GM12878 (cell line): ENCODE data around the gene MAD1L1. TPM values are rescaled to one million over a fixed set of nuclear protein-coding genes. Genes with fewer than 3 reads are reported as not detected.
A peak's percentile ranks its signal among the peaks of the same experiment; 100 is the strongest.

Experiments
- ATAC-seq: fragments of 200-7000 bp; cut with Tn5 transposase; 3 replicates; pipeline ENCODE4 v1.9.1; 2020; ENCODE audit warnings: mild to moderate bottlenecking, moderate library complexity
- BruUV-seq: library from RNA; stranded (reverse); fragments of 400-500 nt; replicated peaks from 2 replicates; lab custom pipeline; 2021; lab: Mats Ljungman, UMichigan
- CTCF ChIA-PET: fragments of 300-600 bp; sonication (Branson Sonifier 250); formaldehyde crosslinking; extraction: SDS; loops from one replicate; lab custom pipeline; 2021; ENCODE audit warnings: inconsistent platforms; lab: Yijun Ruan, JAX
- POLR2A ChIA-PET: fragments of 350-600 bp; formaldehyde crosslinking; extraction: SDS; loops from one replicate; lab custom pipeline; 2021; ENCODE audit warnings: inconsistent platforms; lab: Charles Lee
- RAD21 ChIA-PET: fragments of 300-600 bp; sonication (Branson Sonifier 250); formaldehyde crosslinking; loops from one replicate; lab custom pipeline; 2023; ENCODE audit warnings: antibody characterized with exemption; ENCODE audit not compliant: unreplicated experiment; lab: Charles Lee
- SMC1A ChIA-PET: fragments of 300-600 bp; sonication (Branson Sonifier 250); formaldehyde crosslinking; loops from one replicate; lab custom pipeline; 2023; ENCODE audit not compliant: unreplicated experiment, uncharacterized antibody; lab: Charles Lee
- DNase-seq: peaks from one replicate; pipeline ENCODE4 v3.0.0-alpha.2; 2011; ENCODE audit warnings: low read depth, low spot score
- FAIRE-seq: peaks from 3 replicates; lab custom pipeline; 2011; peaks lifted over from hg19 to GRCh38; lab: Jason Lieb, UNC
- H2AFZ ChIP-seq: 2 replicates; pipeline ENCODE4 v1.6.0; 2011; ENCODE audit warnings: low read depth, low read length, control low read depth; ENCODE audit not compliant: control insufficient read depth
- H3K27ac ChIP-seq: 2 replicates; pipeline ENCODE4 v1.5.1; 2011; ENCODE audit warnings: control low read depth; ENCODE audit not compliant: control insufficient read depth, insufficient read depth
- H3K27me3 ChIP-seq, 2 experiments: replicated peaks in 1 of 2; 2 replicates each; pipeline versions ENCODE4 v1.6.0 to v1.6.1; 2011; ENCODE audit warnings: low read length in 1 of 2; ENCODE audit not compliant: control insufficient read depth in 2 of 2, insufficient read depth in 2 of 2
- H3K36me3 ChIP-seq, 2 experiments: 2 replicates each; pipeline ENCODE4 v1.5.1; 2011; ENCODE audit warnings: low read length in 1 of 2; ENCODE audit not compliant: control insufficient read depth in 2 of 2, insufficient read depth in 2 of 2
- H3K4me1 ChIP-seq: 2 replicates; pipeline ENCODE4 v1.6.1; 2011; ENCODE audit warnings: mild to moderate bottlenecking, low read length, moderate library complexity, mixed read lengths; ENCODE audit not compliant: control insufficient read depth, insufficient read depth
- H3K4me2 ChIP-seq: 2 replicates; pipeline ENCODE4 v1.6.0; 2011; ENCODE audit warnings: control low read depth; ENCODE audit not compliant: control insufficient read depth, insufficient read depth
- H3K4me3 ChIP-seq: fragments of 200-600 bp; sonication (generic); 2 replicates; pipeline ENCODE4 v1.5.1; 2016
- H3K79me2 ChIP-seq: 2 replicates; pipeline ENCODE4 v1.6.0; 2011; ENCODE audit warnings: low read length; ENCODE audit not compliant: control insufficient read depth, insufficient read depth
- H3K9ac ChIP-seq: 2 replicates; pipeline ENCODE4 v1.8.0; 2011; ENCODE audit warnings: low read length, control low read depth, mixed read lengths; ENCODE audit not compliant: control insufficient read depth, insufficient read depth
- H3K9me3 ChIP-seq: replicated peaks from 3 replicates; pipeline ENCODE4 v1.5.1; 2011; ENCODE audit warnings: mild to moderate bottlenecking, low read length; ENCODE audit not compliant: control insufficient read depth, insufficient read depth
- H4K20me1 ChIP-seq: 2 replicates; pipeline ENCODE4 v1.6.0; 2011; ENCODE audit not compliant: control insufficient read depth, insufficient read depth
- HSF1 ChIP-seq: fragments of 150-350 bp; IDR thresholded peaks from 2 replicates; pipeline ENCODE4 v1.6.1; 2014; ENCODE audit warnings: mild to moderate bottlenecking, low read depth, low read length
- IRF5 ChIP-seq: fragments of 450-650 bp; IDR thresholded peaks from 2 replicates; pipeline ENCODE4 v1.6.1; 2017; ENCODE audit warnings: borderline replicate concordance
- MYC ChIP-seq: IDR thresholded peaks from 2 replicates; pipeline ENCODE4 v1.6.1; 2011; ENCODE audit warnings: mild to moderate bottlenecking, low read length, moderate library complexity, inconsistent platforms; ENCODE audit not compliant: insufficient read depth, insufficient replicate concordance, insufficient read length, severe bottlenecking
- PML ChIP-seq: IDR thresholded peaks from 2 replicates; pipeline ENCODE4 v1.6.1; 2012; ENCODE audit warnings: low read length, inconsistent platforms
- SPI1 ChIP-seq: IDR thresholded peaks from 2 replicates; pipeline ENCODE4 v1.6.1; 2011; ENCODE audit warnings: low read depth, mild to moderate bottlenecking, low read length, moderate library complexity, borderline replicate concordance; ENCODE audit not compliant: insufficient read depth
- SRF ChIP-seq, 2 experiments: IDR thresholded peaks; 2 replicates each; pipeline ENCODE4 v1.6.1; 2011; ENCODE audit warnings: low read depth in 2 of 2, low read length in 2 of 2, mild to moderate bottlenecking in 1 of 2, moderate library complexity in 1 of 2
- WGBS: methylation state at CpG from one replicate; pipeline ENCODE4 v1.1.6; 2016; ENCODE audit warnings: low lambda C conversion rate; ENCODE audit not compliant: insufficient replicate concordance, insufficient coverage; ENCODE audit errors: missing lambda C conversion rate; 5-methylcytosine and 5-hydroxymethylcytosine counted together
- in situ Hi-C: fragments of 300-500 bp; cut with MboI; formaldehyde crosslinking; loops from 9 replicates; pipeline ENCODE4 v1.14.3; 2018; ENCODE audit warnings: mixed read lengths
- intact Hi-C: fragments of 100-400 bp; cut with micrococcal nuclease; formaldehyde crosslinking; loops from one replicate; pipeline ENCODE4 v1.14.2; 2022; ENCODE audit not compliant: unreplicated experiment
- polyA plus RNA-seq, 11 experiments: library from polyadenylated mRNA; depleted of rRNA in 4 of 11; unstranded in 6 of 11; stranded (reverse) in 5 of 11; fragments of >200 nt; fragmentation: Nextera tagmentation in 4 of 11; fragmentation: Illumina TruSeq in 1 of 11; extraction: Ambion mirVana in 4 of 11; extraction: Trizol in 1 of 11; gene quantifications; 1 replicate in 1 of 11; 2 replicates in 10 of 11; pipeline versions ENCODE4 v1.2.1 to v1.2.3, GENCODE V29; 2011 to 2016; ENCODE audit warnings: inconsistent platforms in 2 of 11, missing spikeins in 2 of 11, low read depth in 1 of 11
- total RNA-seq, 4 experiments: library from RNA; depleted of rRNA in 3 of 4; stranded (reverse); fragments of >200 nt in 3 of 4; fragmentation: Illumina TruSeq in 1 of 4; extraction: Trizol in 1 of 4; gene quantifications; 2 replicates each; pipeline versions ENCODE4 v1.2.1 to v1.2.3, GENCODE V29; 2013 to 2021

MAD1L1 gene
- total and polyA plus RNA-seq, 10 of the 15 experiments (the other 5 are each of a cell fraction or from before 2014, with no cell fraction given): 2.2 to 76.8 (median 38.3) TPM

GRCh38 chr7:2111568-2111967, 121.2 kb downstream of the MAD1L1 start (continued):
- TF ChIP-seq IRF5 (no peak), HSF1 (no peak), MYC (no peak), SPI1 (no peak)

- intact Hi-C loops (loop anchor here (5.0 kb wide), 1 partner anchor 71 kb away; no protein-coding TSS in a partner anchor), in situ Hi-C loops (no loop called here)
- WGBS: 91% methylated on average over 34 of the region's 34 CpGs
- no peak for DNase-seq
- ATAC-seq: no peak
- BruUV-seq: TSS peak; percentile 73
- Histone ChIP-seq H3K27me3 (no peaks in the 10 kb centered on the region), H3K4me2 (peak overlapping the region; percentile 83), H3K9me3 (no peaks in the 10 kb centered on the region; the same call in 2 of the 3 replicates), H4K20me1 (no peaks in the 10 kb centered on the region), H3K79me2 (0 out of 2 replicates have a peak, but pooled peaks cover 2% of the 10 kb centered on the region), H3K36me3 (peaks cover 0 to 2% of the 10 kb centered on the region in 2 experiments; a peak in 2 of 4 replicates), H2AFZ (no peak overlapping the region; the same call in 1 of the 2 replicates), H3K4me3 (no peak overlapping the region), H3K9ac (peak overlapping the region; percentile 12; the same call in 1 of the 2 replicates), H3K27ac (no peak overlapping the region), H3K4me1 (peaks cover 26% of the 10 kb centered on the region)
- no peak for FAIRE-seq
- peak; percentile 23; the same call in 1 of the 2 replicates for TF ChIP-seq PML
- TF ChIP-seq SRF (IDR thresholded peaks at IDR 0.05; ENCODE audit: low read depth in 2 of 2, low read length in 2 of 2): no peak
- ChIA-PET RAD21 (interaction anchor here (0.9 kb wide), 1 partner anchor 71 kb away, joined by 3 read pairs; no protein-coding TSS in a partner anchor), SMC1A (interaction anchor here (1.2 to 2.5 kb wide), 3 partner anchors 11 to 71 kb away, joined by 3 to 13 read pairs (median 3); no protein-coding TSS in a partner anchor), POLR2A (no interaction called here), CTCF (interaction anchor here (0.9 to 3.5 kb wide), 2 partner anchors 11 to 85 kb away, joined by 3 to 10 read pairs; no protein-coding TSS in a partner anchor)
Observed at GRCh38 chr7:2110610-2111396, 121.9 kb downstream of the MAD1L1 start.
